Esophagus squamous epithelium (tissue), 4 donors: ENCODE measurements around the gene TRIOBP.

Source experiments
- CTCF ChIP-seq, 6 experiments: fragments of 450-650 bp in 4 of 6; fragments of 200-600 bp in 2 of 6; sonication (generic) in 2 of 6; IDR thresholded peaks; one replicate each; pipeline ENCODE4 v1.5.1; 2016 to 2019; ENCODE audit warnings: antibody characterized with exemption in 6 of 6, mild to moderate bottlenecking in 4 of 6, moderate library complexity in 4 of 6
- POLR2A ChIP-seq, 4 donors: fragments of 450-650 bp; IDR thresholded peaks; one replicate each; pipeline ENCODE4 v1.6.1; 2017; ENCODE audit warnings: antibody characterized with exemption in 4 of 4, mild to moderate bottlenecking in 4 of 4, moderate library complexity in 3 of 4

GRCh38 chr22:37732699-37733607 lies 36.1 kb downstream of the TRIOBP start:
- no peak for TF ChIP-seq CTCF (IDR thresholded peaks at IDR 0.05)
- no peak for TF ChIP-seq POLR2A (IDR thresholded peaks at IDR 0.05)
